Measurements from ENCODE around the gene GLRX3. TPM values are rescaled to one million over a fixed set of nuclear protein-coding genes. Genes with fewer than 3 reads are reported as not detected.

Gene GLRX3
- total and polyA plus RNA-seq, 8 donors, result 19.2 to 33.5 (median 27.7) TPM

GRCh38 chr10:130181858-130182257 lies 45.7 kb downstream of the GLRX3 start:
- TF ChIP-seq, protein P1, sequence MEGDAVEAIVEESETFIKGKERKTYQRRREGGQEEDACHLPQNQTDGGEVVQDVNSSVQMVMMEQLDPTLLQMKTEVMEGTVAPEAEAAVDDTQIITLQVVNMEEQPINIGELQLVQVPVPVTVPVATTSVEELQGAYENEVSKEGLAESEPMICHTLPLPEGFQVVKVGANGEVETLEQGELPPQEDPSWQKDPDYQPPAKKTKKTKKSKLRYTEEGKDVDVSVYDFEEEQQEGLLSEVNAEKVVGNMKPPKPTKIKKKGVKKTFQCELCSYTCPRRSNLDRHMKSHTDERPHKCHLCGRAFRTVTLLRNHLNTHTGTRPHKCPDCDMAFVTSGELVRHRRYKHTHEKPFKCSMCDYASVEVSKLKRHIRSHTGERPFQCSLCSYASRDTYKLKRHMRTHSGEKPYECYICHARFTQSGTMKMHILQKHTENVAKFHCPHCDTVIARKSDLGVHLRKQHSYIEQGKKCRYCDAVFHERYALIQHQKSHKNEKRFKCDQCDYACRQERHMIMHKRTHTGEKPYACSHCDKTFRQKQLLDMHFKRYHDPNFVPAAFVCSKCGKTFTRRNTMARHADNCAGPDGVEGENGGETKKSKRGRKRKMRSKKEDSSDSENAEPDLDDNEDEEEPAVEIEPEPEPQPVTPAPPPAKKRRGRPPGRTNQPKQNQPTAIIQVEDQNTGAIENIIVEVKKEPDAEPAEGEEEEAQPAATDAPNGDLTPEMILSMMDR (IDR thresholded peaks at IDR 0.05), result no peak
- Histone ChIP-seq H3K36me3 (peaks cover 0 to 48% (median 11%) of the 10 kb centered on the region in 3 donors), H3K9me3 (no peaks in the 10 kb centered on the region), H3K27me3 (no peaks in the 10 kb centered on the region), H3K4me3 (no peak overlapping the region), H3K4me1 (no peaks in the 10 kb centered on the region), H3K27ac (no peak overlapping the region)
- 87 to 97% methylated on average over 5 of the region's 5 CpGs for whole genome bisulfite sequencing, 2 donors
- FAIRE-seq, result no peak
- intact Hi-C loops (cut with DNase I), result no loop called here
- no peak for ATAC-seq
- no peak for DNase-seq

- Histone ChIP-seq H3K9me3 (no peaks in the 10 kb centered on the region), H3K27me3 (no peaks in the 10 kb centered on the region), H3K36me3 (peaks cover 0 to 35% (median 6%) of the 10 kb centered on the region in 3 donors), H3K4me1 (no peaks in the 10 kb centered on the region), H3K4me3 (no peak overlapping the region), H3K27ac (no peak overlapping the region)
- ATAC-seq (no peak), FAIRE-seq (no peak), DNase-seq (no peak)
- intact Hi-C loops (cut with DNase I), result no loop called here
- TF ChIP-seq, protein P1 (IDR thresholded peaks at IDR 0.05), result no peak
- 93 to 94% methylated on average over 11 of the region's 11 CpGs for WGBS, 2 donors
Observed at GRCh38 chr10:130185591-130185990, 49.4 kb downstream of the GLRX3 start.

GRCh38 chr10:130188195-130189175 lies 52.3 kb downstream of the GLRX3 start:
- WGBS, 2 donors, result 91 to 94% methylated on average over 26 to 28 of the region's 28 CpGs
- TF ChIP-seq, protein P1 (IDR thresholded peaks at IDR 0.05), result no peak
- DNase-seq (no peak), FAIRE-seq (no peak), ATAC-seq (no peak)
- no peaks in the 10 kb centered on the region for H3K9me3 ChIP-seq
- H3K4me3 ChIP-seq, result no peak overlapping the region
- H3K27me3 ChIP-seq, result no peaks in the 10 kb centered on the region
- no peak overlapping the region for H3K27ac ChIP-seq
- intact Hi-C loops (cut with DNase I), result no loop called here
- H3K4me1 ChIP-seq, result peaks cover 0 to 4% (median 0%) of the 10 kb centered on the region in 3 donors
- H3K36me3 ChIP-seq, result peaks cover 0 to 24% (median 5%) of the 10 kb centered on the region in 3 donors

DNA sequence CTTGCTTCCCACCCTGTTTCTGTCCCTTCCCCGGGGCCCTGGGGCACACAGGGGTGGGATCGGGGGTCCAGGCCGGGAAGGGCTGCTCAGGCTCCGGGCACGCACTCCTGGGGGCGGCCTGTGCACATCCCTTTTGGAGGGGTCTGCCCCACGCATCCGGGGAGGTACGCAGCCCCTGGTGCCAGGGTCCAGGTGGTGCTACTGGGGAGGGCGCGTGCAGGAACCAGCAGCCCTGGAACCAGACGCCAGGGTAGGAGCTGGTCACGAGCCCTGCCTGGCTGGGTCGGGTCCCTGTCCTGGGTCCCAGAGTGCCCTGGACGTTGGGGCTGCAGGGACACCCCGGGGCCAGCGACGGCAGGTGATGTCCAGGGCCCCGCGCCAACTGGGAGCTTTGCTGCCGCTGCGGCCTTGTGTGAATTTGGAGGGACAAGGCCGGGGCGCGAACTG lies 53.4 kb downstream of the GLRX3 start:
- no peak overlapping the region for H3K4me3 ChIP-seq
- no peaks in the 10 kb centered on the region for H3K9me3 ChIP-seq
- peaks cover 0 to 13% (median 0%) of the 10 kb centered on the region in 3 donors for H3K36me3 ChIP-seq
- ATAC-seq (peak in 1 of 4 donors; percentile 1), DNase-seq (peak in 2 of 6 donors; percentile 60 to 82), FAIRE-seq (no peak)
- H3K27me3 ChIP-seq, result no peaks in the 10 kb centered on the region
- intact Hi-C loops (cut with DNase I), result no loop called here
- TF ChIP-seq, protein P1 (IDR thresholded peaks at IDR 0.05), result no peak
- H3K4me1 ChIP-seq, result peaks cover 0 to 4% (median 0%) of the 10 kb centered on the region in 3 donors
- 79 to 83% methylated on average over 25 of the region's 25 CpGs for WGBS, 2 donors
- no peak overlapping the region for H3K27ac ChIP-seq
